AG04449 (cell line): Measurements from ENCODE around the gene PTPN14.

Experiments used
- CTCF ChIA-PET: fragments of 350-600 bp; formaldehyde crosslinking; extraction: SDS; loops from one replicate; lab custom pipeline; 2021; ENCODE audit warnings: antibody characterized with exemption; lab: Yijun Ruan, JAX
- POLR2A ChIA-PET: fragments of 400-600, 350-600 bp; formaldehyde crosslinking; extraction: SDS; loops from one replicate; lab custom pipeline; 2020; ENCODE audit warnings: antibody characterized with exemption, inconsistent platforms; lab: Yijun Ruan, JAX
- DNase-seq: peaks from one replicate; pipeline ENCODE4 v3.0.0-alpha.2; 2010; ENCODE audit warnings: low read depth, low spot score
- H3K4me3 ChIP-seq: 2 replicates; pipeline ENCODE4 v1.5.1; 2011; ENCODE audit warnings: low read depth, mild to moderate bottlenecking, control low read depth, low read length
- CTCF ChIP-seq: IDR thresholded peaks from one replicate; pipeline ENCODE4 v1.5.1; 2011; ENCODE audit warnings: mild to moderate bottlenecking, moderate library complexity, low read length, control low read depth, inconsistent platforms; ENCODE audit not compliant: insufficient read depth; ENCODE audit errors: missing control alignments

The PTPN14 gene

DNA sequence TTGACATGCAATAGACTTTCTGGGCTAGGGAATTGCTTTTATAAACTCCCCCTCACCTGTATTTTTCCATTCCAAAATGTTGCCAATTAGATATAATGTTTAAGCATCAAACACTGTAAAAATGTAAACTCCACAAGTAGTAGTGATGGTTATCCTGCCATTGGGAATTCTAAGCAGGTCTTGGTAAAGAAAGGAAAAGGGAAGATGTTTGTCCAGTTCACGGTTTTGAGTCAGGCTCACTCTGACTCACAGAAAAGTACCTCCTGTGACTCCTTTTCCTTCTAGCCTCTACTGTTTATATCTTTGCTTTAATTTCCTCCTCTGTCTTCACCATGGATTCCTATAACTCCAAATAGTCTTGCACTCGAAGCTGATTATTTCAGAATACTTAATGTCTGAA lies 19.0 kb upstream of the PTPN14 start:
- no peak for DNase-seq
- no peak for TF ChIP-seq CTCF
- ChIA-PET CTCF (interaction anchor here (0.9 to 2.5 kb wide), 3 partner anchors 10 to 238 kb away, joined by 3 to 8 read pairs (median 4); no protein-coding TSS in a partner anchor), POLR2A (no interaction called here)
- H3K4me3 ChIP-seq = no peak overlapping the region

GRCh38 chr1:214569357-214570004 lies 18.1 kb upstream of the PTPN14 start:
- H3K4me3 ChIP-seq = no peak overlapping the region
- CTCF ChIA-PET = interaction anchor here (0.7 to 2.5 kb wide), 4 partner anchors 11 to 1862 kb away, joined by 3 to 8 read pairs (median 4); no protein-coding TSS in a partner anchor
- no peak for TF ChIP-seq CTCF
- POLR2A ChIA-PET = no interaction called here
- DNase-seq = no peak

DNA sequence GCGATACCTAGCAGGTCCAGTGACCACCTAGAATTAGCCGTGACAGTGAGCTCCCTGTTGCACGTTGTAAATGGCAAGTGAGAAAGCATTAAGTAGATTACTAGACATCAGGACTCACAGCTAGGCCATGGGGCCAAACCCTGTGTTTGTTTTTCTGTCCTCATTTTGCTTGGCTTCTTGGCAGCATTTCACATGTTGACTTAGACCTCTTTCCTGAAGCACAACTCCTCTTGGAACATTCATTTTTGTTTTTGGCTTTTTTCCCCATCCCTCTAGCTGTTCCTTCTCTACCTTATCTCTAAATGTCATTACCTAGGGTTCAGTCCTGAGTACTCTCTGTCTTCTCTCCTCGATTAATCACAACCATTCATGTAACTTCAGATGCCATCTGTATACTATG lies 16.9 kb upstream of the PTPN14 start:
- POLR2A ChIA-PET = no interaction called here
- TF ChIP-seq CTCF = no peak
- no peak for DNase-seq
- CTCF ChIA-PET = interaction anchor here (0.8 to 2.5 kb wide), 6 partner anchors 11 to 237 kb away, joined by 3 to 12 read pairs (median 6); no protein-coding TSS in a partner anchor
- H3K4me3 ChIP-seq = no peak overlapping the region

GRCh38 chr1:214567481-214567980 lies 16.1 kb upstream of the PTPN14 start:
- H3K4me3 ChIP-seq = no peak overlapping the region
- DNase-seq = no peak
- ChIA-PET POLR2A (interaction anchor here (1.3 kb wide), 1 partner anchor 16 kb away, joined by 5 read pairs; the partner anchor contains the start of gene PTPN14), CTCF (interaction anchor here (0.6 to 3.4 kb wide), 10 partner anchors 10 to 306 kb away, joined by 3 to 12 read pairs (median 3); no protein-coding TSS in a partner anchor)
- no peak for TF ChIP-seq CTCF

DNA sequence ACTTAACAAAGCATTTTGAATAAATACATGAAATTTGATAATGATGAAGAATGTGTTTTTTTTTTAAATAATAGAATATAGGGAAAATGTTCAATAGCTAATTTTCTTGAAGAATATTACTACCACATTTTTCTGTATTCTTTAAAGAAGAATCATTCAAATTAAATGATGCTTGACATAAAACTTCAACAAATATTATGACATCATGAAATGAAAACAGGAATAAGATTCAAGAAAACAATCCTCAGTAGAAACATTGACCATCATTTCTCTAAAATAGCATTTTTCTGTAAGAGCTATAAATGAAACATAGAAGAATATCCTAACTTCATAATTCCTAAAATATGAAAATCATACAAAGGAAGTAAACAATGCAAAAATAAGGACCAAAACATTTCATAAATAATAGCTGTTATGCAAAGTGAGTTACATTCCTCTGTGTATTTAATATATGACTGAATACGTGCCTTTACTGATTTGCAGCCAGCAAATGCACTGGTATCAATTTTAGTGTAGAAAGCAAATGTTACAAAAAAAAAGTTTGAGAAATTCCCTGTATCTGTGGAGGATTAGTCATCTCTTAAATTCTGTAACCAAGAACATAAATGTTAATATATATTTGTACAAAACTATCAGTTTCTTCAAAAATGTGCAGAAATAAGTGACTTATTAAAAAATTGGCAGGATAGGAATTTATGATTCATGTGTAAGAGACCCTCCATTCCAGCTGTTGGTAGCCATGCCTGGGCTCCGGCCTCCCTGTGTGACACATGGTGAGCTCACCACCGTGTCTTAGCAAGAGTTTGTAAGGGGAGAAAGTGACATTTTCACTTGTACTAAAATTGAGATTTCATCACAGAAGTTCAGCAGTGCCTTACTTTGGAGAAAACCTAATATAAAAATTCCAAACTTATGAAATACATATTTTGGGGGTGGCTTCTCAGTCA lies 15.0 kb upstream of the PTPN14 start:
- no peak for DNase-seq
- H3K4me3 ChIP-seq = no peak overlapping the region
- TF ChIP-seq CTCF = no peak
- ChIA-PET POLR2A (interaction anchor here (0.9 to 1.3 kb wide), 2 partner anchors 15 to 119 kb away, joined by 3 to 5 read pairs; partner anchors contain the start of gene PTPN14), CTCF (interaction anchor here (1.0 to 3.4 kb wide), 8 partner anchors 8 to 234 kb away, joined by 3 to 12 read pairs (median 4); no protein-coding TSS in a partner anchor)
